Stomach (tissue), 9 donors: ENCODE measurements around the gene MAGI1. TPM values are rescaled to one million over a fixed set of nuclear protein-coding genes. Genes with fewer than 3 reads are reported as not detected.

Experiments used
- DNase-seq, 2 donors: peaks; one replicate each; pipeline versions ENCODE4 v3.0.0 to v3.0.0-alpha.2; 2013 to 2019
- H3K27ac ChIP-seq, 5 donors: fragments of 200-600 bp in 4 of 5; sonication (generic) in 4 of 5; one replicate each; pipeline ENCODE4 v1.5.1; 2013 to 2019; ENCODE audit warnings: mild to moderate bottlenecking in 1 of 5, moderate library complexity in 1 of 5
- H3K27me3 ChIP-seq, 3 donors: fragments of 200-600 bp; sonication (generic); one replicate each; pipeline ENCODE4 v1.5.1; 2017 to 2019; ENCODE audit warnings: mixed run types in 1 of 3
- H3K36me3 ChIP-seq, 4 donors: fragments of 200-600 bp; sonication (generic); 1 replicate in 3 of 4; 2 replicates in 1 of 4; pipeline ENCODE4 v1.5.1; 2016 to 2019
- H3K4me1 ChIP-seq, 4 donors: fragments of 200-600 bp; sonication (generic); one replicate each; pipeline ENCODE4 v1.5.1; 2016 to 2019
- H3K4me3 ChIP-seq, 4 donors: fragments of 200-600 bp; sonication (generic) in 3 of 4; one replicate each; pipeline ENCODE4 v1.5.1; 2016 to 2019; ENCODE audit warnings: mild to moderate bottlenecking in 1 of 4
- H3K9me3 ChIP-seq, 4 donors: fragments of 200-600 bp; sonication (generic); one replicate each; pipeline ENCODE4 v1.5.1; 2016 to 2019
- CTCF ChIP-seq, 7 experiments: fragments of 450-650 bp in 4 of 7; fragments of 200-600 bp in 3 of 7; sonication (generic) in 3 of 7; IDR thresholded peaks; one replicate each; pipeline ENCODE4 v1.5.1; 2016 to 2019; ENCODE audit warnings: antibody characterized with exemption in 7 of 7, control low read depth in 2 of 7, mild to moderate bottlenecking in 1 of 7
- EP300 ChIP-seq: sonication (generic); formaldehyde crosslinking; IDR thresholded peaks from one replicate; pipeline ENCODE4 v1.6.1; 2017; ENCODE audit warnings: antibody characterized with exemption
- POLR2A ChIP-seq, 4 donors: fragments of 450-650 bp; IDR thresholded peaks; one replicate each; pipeline ENCODE4 v1.6.1; 2016; ENCODE audit warnings: antibody characterized with exemption in 4 of 4, control low read depth in 2 of 4, mild to moderate bottlenecking in 1 of 4, moderate library complexity in 1 of 4
- POLR2AphosphoS5 ChIP-seq, 3 donors: sonication (generic); formaldehyde crosslinking; IDR thresholded peaks; one replicate each; pipeline ENCODE4 v1.6.1; 2016; ENCODE audit warnings: antibody characterized with exemption in 3 of 3
- WGBS, 5 donors: extraction: QIAGEN DNeasy Blood & Tissue Kit in 3 of 5; methylation state at CpG; one replicate each; pipeline versions ENCODE4 v1.1.5 to v1.1.7; 2013 to 2018; 5-methylcytosine and 5-hydroxymethylcytosine counted together
- intact Hi-C: fragments of 100-400 bp; cut with DNase I; formaldehyde crosslinking; loops from one replicate; pipeline ENCODE4 v1.15.1; 2023; ENCODE audit warnings: low total_unique reads
- polyA plus RNA-seq, 3 donors: library from polyadenylated mRNA; stranded (reverse); fragments of 200-250 nt; gene quantifications; one replicate each; pipeline ENCODE4 v1.2.3, GENCODE V29; 2013
- total RNA-seq, 5 donors: library from RNA; depleted of rRNA; stranded (reverse); fragments of >200 nt; gene quantifications; one replicate each; pipeline versions ENCODE4 v1.1.0 to v1.2.3, GENCODE V29; 2014 to 2016
- donor health status: healthy with polysubstance abuse.
- donor health status: Bipolar disorder and iron deficiency.
- donor health status: healthy.

MAGI1 gene
- total and polyA plus RNA-seq, 8 donors = 5.7 to 237 (median 84.8) TPM

- H3K27me3 ChIP-seq = no peaks in the 10 kb centered on the region
- intact Hi-C loops = no loop called here
- DNase-seq = no peak
- TF ChIP-seq EP300 (no peak), POLR2AphosphoS5 (IDR thresholded peaks at IDR 0.05) (no peak), POLR2A (IDR thresholded peaks at IDR 0.05) (no peak), CTCF (IDR thresholded peaks at IDR 0.05) (no peak)
- peaks cover 0 to 33% (median 5%) of the 10 kb centered on the region in 4 donors for H3K4me1 ChIP-seq
- 87 to 94% (median 90%) methylated on average over 6 of the region's 6 CpGs for WGBS, 5 donors
- no peak overlapping the region for H3K27ac ChIP-seq
- H3K4me3 ChIP-seq = no peak overlapping the region
- H3K36me3 ChIP-seq = no peaks in the 10 kb centered on the region
- H3K9me3 ChIP-seq = no peaks in the 10 kb centered on the region
Observed at GRCh38 chr3:65995515-65995914, 43.2 kb downstream of the MAGI1 start.

DNA sequence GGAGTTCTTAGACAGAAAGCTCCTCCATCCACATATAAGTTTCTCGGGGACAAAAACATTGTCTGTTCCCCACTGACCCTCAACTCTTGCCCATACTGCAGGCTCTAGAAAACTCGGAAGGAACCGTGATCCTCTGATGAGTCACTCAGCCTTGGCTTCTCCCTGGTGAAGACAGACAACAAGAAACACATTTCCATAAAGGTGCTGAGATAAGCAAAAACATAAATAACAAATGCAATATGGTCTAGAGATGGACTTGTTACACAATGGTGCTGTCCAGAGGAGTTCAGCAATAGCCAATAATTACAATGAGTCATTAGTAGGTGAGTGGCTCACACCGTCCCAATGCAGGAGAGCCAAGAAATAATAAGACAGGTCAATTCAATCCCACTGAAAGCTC lies 43.7 kb downstream of the MAGI1 start:
- Histone ChIP-seq H3K27me3 (no peaks in the 10 kb centered on the region), H3K9me3 (no peaks in the 10 kb centered on the region), H3K36me3 (no peaks in the 10 kb centered on the region), H3K4me3 (no peak overlapping the region), H3K4me1 (peaks cover 0 to 29% (median 2%) of the 10 kb centered on the region in 4 donors), H3K27ac (no peak overlapping the region)
- DNase-seq = no peak
- intact Hi-C loops = no loop called here
- WGBS, 5 donors = 70 to 79% (median 72%) methylated on average over 4 of the region's 4 CpGs
- TF ChIP-seq POLR2AphosphoS5 (IDR thresholded peaks at IDR 0.05) (no peak), POLR2A (IDR thresholded peaks at IDR 0.05) (no peak), EP300 (no peak), CTCF (IDR thresholded peaks at IDR 0.05) (no peak)

GRCh38 chr3:65993134-65993900 lies 45.4 kb downstream of the MAGI1 start:
- Histone ChIP-seq H3K27me3 (no peaks in the 10 kb centered on the region), H3K27ac (no peak overlapping the region), H3K36me3 (no peaks in the 10 kb centered on the region), H3K4me3 (no peak overlapping the region), H3K4me1 (peaks cover 0 to 23% (median 1%) of the 10 kb centered on the region in 4 donors), H3K9me3 (no peaks in the 10 kb centered on the region)
- intact Hi-C loops = no loop called here
- no peak for DNase-seq
- no peak for TF ChIP-seq POLR2AphosphoS5 (IDR thresholded peaks at IDR 0.05)
- TF ChIP-seq CTCF (IDR thresholded peaks at IDR 0.05) = no peak
- no peak for TF ChIP-seq EP300
- TF ChIP-seq POLR2A (IDR thresholded peaks at IDR 0.05) = no peak
- 95 to 100% (median 100%) methylated on average over 1 of the region's 1 CpG for WGBS, 5 donors

DNA sequence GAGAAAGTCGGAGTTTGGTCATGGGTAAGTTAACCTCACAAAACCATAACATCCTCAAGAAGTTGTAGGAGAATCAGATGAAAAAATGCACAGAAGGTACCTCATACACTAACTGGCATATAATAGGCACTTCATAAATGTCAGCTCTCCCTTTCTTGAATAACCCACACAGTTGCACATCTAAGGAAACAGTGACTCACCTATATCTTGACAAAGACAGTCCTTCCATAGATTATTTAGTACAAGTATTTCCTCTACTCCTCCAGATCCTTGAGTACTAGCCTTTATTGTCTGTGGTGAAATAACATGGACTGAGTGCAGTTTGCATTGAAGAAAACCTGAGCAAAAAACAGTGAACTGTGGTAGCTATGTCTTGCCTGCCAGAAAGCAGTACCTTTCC lies 46.6 kb downstream of the MAGI1 start:
- no peak for DNase-seq

More for the DNA sequence above, 46.6 kb downstream of the MAGI1 start:
- H3K4me1 ChIP-seq = peaks cover 0 to 11% (median 2%) of the 10 kb centered on the region in 4 donors
- no peaks in the 10 kb centered on the region for H3K27me3 ChIP-seq
- intact Hi-C loops = no loop called here
- no peaks in the 10 kb centered on the region for H3K36me3 ChIP-seq
- TF ChIP-seq EP300 (no peak), POLR2AphosphoS5 (IDR thresholded peaks at IDR 0.05) (no peak), POLR2A (IDR thresholded peaks at IDR 0.05) (no peak), CTCF (IDR thresholded peaks at IDR 0.05) (no peak)
- no peak overlapping the region for H3K4me3 ChIP-seq
- no peaks in the 10 kb centered on the region for H3K9me3 ChIP-seq
- 77 to 100% (median 92%) methylated on average over 1 of the region's 1 CpG for WGBS, 5 donors
- H3K27ac ChIP-seq = no peak overlapping the region
